ENCODE data around the gene CCDC24.

CCDC24 gene

GRCh38 chr1:43999455-43999854 is 8.1 kb downstream of the CCDC24 start:
- DNase-seq: no peak

- DNase-seq: no peak
Measured at GRCh38 chr1:44000122-44000665, 8.8 kb downstream of the CCDC24 start.

- DNase-seq: no peak
Measured at GRCh38 chr1:44002165-44002564, 10.8 kb downstream of the CCDC24 start.

GRCh38 chr1:44002606-44003157 is 11.3 kb downstream of the CCDC24 start:
- no peak for DNase-seq

- DNase-seq: no peak
Measured at GRCh38 chr1:44008259-44008658, 16.9 kb downstream of the CCDC24 start.

GRCh38 chr1:44010935-44011471 is 19.6 kb downstream of the CCDC24 start:
- no peak for DNase-seq

GRCh38 chr1:44012404-44012803 is 21.0 kb downstream of the CCDC24 start:
- DNase-seq: peak in 1 of 2 experiments; percentile 19

- no peak for DNase-seq
Measured at GRCh38 chr1:44012941-44013609, 21.7 kb downstream of the CCDC24 start.

GRCh38 chr1:44013949-44014348 is 22.6 kb downstream of the CCDC24 start:
- no peak for DNase-seq

GRCh38 chr1:44014365-44015104 is 23.1 kb downstream of the CCDC24 start:
- DNase-seq: no peak

GRCh38 chr1:44015206-44015605 is 23.8 kb downstream of the CCDC24 start:
- no peak for DNase-seq

- DNase-seq: no peak
Measured at GRCh38 chr1:44016041-44016889, 24.9 kb downstream of the CCDC24 start.

- no peak for DNase-seq
Measured at GRCh38 chr1:44016890-44017400, 25.5 kb downstream of the CCDC24 start.

GRCh38 chr1:44019466-44019948 is 28.1 kb downstream of the CCDC24 start:
- DNase-seq: no peak

- DNase-seq: no peak
Measured at GRCh38 chr1:44020464-44020863, 29.1 kb downstream of the CCDC24 start.

GRCh38 chr1:44021156-44021555 is 29.8 kb downstream of the CCDC24 start:
- DNase-seq: no peak

- DNase-seq: no peak
Measured at GRCh38 chr1:44021581-44022321, 30.4 kb downstream of the CCDC24 start.

- DNase-seq: no peak
Measured at GRCh38 chr1:44024031-44024902, 32.9 kb downstream of the CCDC24 start.

- no peak for DNase-seq
Measured at GRCh38 chr1:44024903-44025525, 33.6 kb downstream of the CCDC24 start.

GRCh38 chr1:44025816-44026215 is 34.4 kb downstream of the CCDC24 start:
- no peak for DNase-seq
